Measurements from ENCODE around the gene CDH8. TPM values are rescaled to one million over a fixed set of nuclear protein-coding genes. Genes with fewer than 3 reads are reported as not detected.

The CDH8 gene
- total and polyA plus RNA-seq, 7 donors = 0.13 to 3.9 (median 0.83) TPM; not detected in 2

GRCh38 chr16:61823326-61823725 is 212.9 kb downstream of the CDH8 start:
- Histone ChIP-seq H3K36me3 (no peaks in the 10 kb centered on the region), H3K27ac (no peak overlapping the region), H3K27me3 (no peaks in the 10 kb centered on the region), H3K9me3 (no peaks in the 10 kb centered on the region), H3K4me1 (no peaks in the 10 kb centered on the region), H3K4me3 (no peak overlapping the region)
- no peak for DNase-seq
- intact Hi-C loops (cut with DNase I) = no loop called here
- WGBS, 2 donors = 88 to 89% methylated on average over 1 of the region's 1 CpG
- TF ChIP-seq CTCF (IDR thresholded peaks at IDR 0.05) (no peak), POLR2AphosphoS5 (IDR thresholded peaks at IDR 0.05) (no peak), POLR2A (IDR thresholded peaks at IDR 0.05) (no peak), EP300 (IDR thresholded peaks at IDR 0.05) (no peak)

- H3K27me3 ChIP-seq = no peaks in the 10 kb centered on the region
- no peaks in the 10 kb centered on the region for H3K4me1 ChIP-seq
- intact Hi-C loops (cut with DNase I) = no loop called here
- 85 to 86% methylated on average over 2 of the region's 2 CpGs for WGBS, 2 donors
- TF ChIP-seq POLR2A (IDR thresholded peaks at IDR 0.05) (no peak), EP300 (IDR thresholded peaks at IDR 0.05) (no peak), CTCF (IDR thresholded peaks at IDR 0.05) (no peak), POLR2AphosphoS5 (IDR thresholded peaks at IDR 0.05) (no peak)
- H3K9me3 ChIP-seq = no peaks in the 10 kb centered on the region
- no peak for DNase-seq
- H3K27ac ChIP-seq = no peak overlapping the region
- H3K4me3 ChIP-seq = no peak overlapping the region
- no peaks in the 10 kb centered on the region for H3K36me3 ChIP-seq
Measured at GRCh38 chr16:61820820-61821219, 215.4 kb downstream of the CDH8 start.

GRCh38 chr16:61820398-61820797 is 215.8 kb downstream of the CDH8 start:
- DNase-seq = no peak
- no peaks in the 10 kb centered on the region for H3K4me1 ChIP-seq
- no peaks in the 10 kb centered on the region for H3K27me3 ChIP-seq
- TF ChIP-seq POLR2A (IDR thresholded peaks at IDR 0.05) = no peak
- TF ChIP-seq CTCF (IDR thresholded peaks at IDR 0.05) = no peak
- no peak for TF ChIP-seq EP300 (IDR thresholded peaks at IDR 0.05)
- TF ChIP-seq POLR2AphosphoS5 (IDR thresholded peaks at IDR 0.05) = no peak
- H3K27ac ChIP-seq = no peak overlapping the region
- intact Hi-C loops (cut with DNase I) = no loop called here
- no peaks in the 10 kb centered on the region for H3K9me3 ChIP-seq
- no peak overlapping the region for H3K4me3 ChIP-seq
- no peaks in the 10 kb centered on the region for H3K36me3 ChIP-seq

- Histone ChIP-seq H3K9me3 (no peaks in the 10 kb centered on the region), H3K4me3 (no peak overlapping the region), H3K27ac (no peak overlapping the region), H3K4me1 (no peaks in the 10 kb centered on the region), H3K27me3 (no peaks in the 10 kb centered on the region), H3K36me3 (no peaks in the 10 kb centered on the region)
- WGBS, 2 donors = 82 to 85% methylated on average over 1 of the region's 1 CpG
- no peak for TF ChIP-seq EP300 (IDR thresholded peaks at IDR 0.05)
- no peak for TF ChIP-seq POLR2A (IDR thresholded peaks at IDR 0.05)
- no peak for TF ChIP-seq POLR2AphosphoS5 (IDR thresholded peaks at IDR 0.05)
- no peak for TF ChIP-seq CTCF (IDR thresholded peaks at IDR 0.05)
- no peak for DNase-seq
- intact Hi-C loops (cut with DNase I) = no loop called here
Measured at GRCh38 chr16:61818850-61819249, 217.4 kb downstream of the CDH8 start.

GRCh38 chr16:61817583-61818278 is 218.5 kb downstream of the CDH8 start:
- H3K36me3 ChIP-seq = no peaks in the 10 kb centered on the region
- 75 to 82% methylated on average over 8 of the region's 8 CpGs for WGBS, 2 donors
- no peaks in the 10 kb centered on the region for H3K9me3 ChIP-seq
- H3K4me3 ChIP-seq = no peak overlapping the region
- intact Hi-C loops (cut with DNase I) = no loop called here
- TF ChIP-seq CTCF (IDR thresholded peaks at IDR 0.05) = no peak
- TF ChIP-seq EP300 (IDR thresholded peaks at IDR 0.05) = no peak
- no peak for TF ChIP-seq POLR2AphosphoS5 (IDR thresholded peaks at IDR 0.05)
- no peak for TF ChIP-seq POLR2A (IDR thresholded peaks at IDR 0.05)
- no peak for DNase-seq
- no peaks in the 10 kb centered on the region for H3K4me1 ChIP-seq
- no peak overlapping the region for H3K27ac ChIP-seq
- no peaks in the 10 kb centered on the region for H3K27me3 ChIP-seq
